ENCODE results near the gene PDE4B. TPM values are rescaled to one million over a fixed set of nuclear protein-coding genes. Genes with fewer than 3 reads are reported as not detected.
A peak's percentile ranks its signal among the peaks of the same experiment; 100 is the strongest.

The PDE4B gene
- total RNA-seq, 2 donors from 2014 or later = 4.3 to 18.0 TPM

DNA sequence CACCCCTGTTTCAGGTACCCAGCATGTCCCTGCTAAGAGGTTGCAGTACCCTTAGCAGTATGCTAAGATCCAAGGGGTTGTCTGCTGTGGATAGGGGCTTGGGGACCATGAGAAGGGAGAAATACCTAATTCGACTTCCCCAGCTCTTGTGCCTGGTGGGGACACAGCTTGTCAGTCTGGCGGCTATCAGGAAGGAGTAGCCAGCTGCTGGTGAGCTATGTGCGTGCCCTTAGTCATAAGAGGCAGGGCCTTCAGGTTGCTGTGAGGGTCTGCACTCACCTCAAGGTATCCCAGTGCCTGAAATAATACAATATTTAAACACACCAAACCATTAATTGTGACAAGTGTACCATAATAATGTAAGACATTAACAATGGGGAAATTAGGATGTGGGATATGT, 536.2 kb downstream of the PDE4B start:
- Histone ChIP-seq H3K9me3 (ENCODE audit: control insufficient read depth, low read length) (no peaks in the 10 kb centered on the region), H3K9ac (ENCODE audit: extremely low read depth, low read length, poor library complexity, severe bottlenecking) (no peak overlapping the region), H3K4me1 (ENCODE audit: control insufficient read depth, insufficient read depth, low read length) (peaks cover 11% of the 10 kb centered on the region), H3K27me3 (ENCODE audit: control insufficient read depth, insufficient read depth, low read length, poor library complexity, severe bottlenecking) (no peaks in the 10 kb centered on the region), H3K4me3 (ENCODE audit: low read length) (no peak overlapping the region), H3K36me3 (ENCODE audit: control insufficient read depth, insufficient read depth, low read length) (no peaks in the 10 kb centered on the region), H3K27ac (ENCODE audit: low read depth, low read length) (no peak overlapping the region)
- Mint-ChIP-seq H3K4me3 (no peak overlapping the region), H3K4me1 (peaks cover 25% of the 10 kb centered on the region), H3K27ac (no peak overlapping the region), H3K27me3 (ENCODE audit: insufficient read depth) (no peaks in the 10 kb centered on the region), H3K36me3 (ENCODE audit: low read depth) (no peaks in the 10 kb centered on the region), H3K9me3 (no peaks in the 10 kb centered on the region)
- TF ChIP-seq, protein P1, sequence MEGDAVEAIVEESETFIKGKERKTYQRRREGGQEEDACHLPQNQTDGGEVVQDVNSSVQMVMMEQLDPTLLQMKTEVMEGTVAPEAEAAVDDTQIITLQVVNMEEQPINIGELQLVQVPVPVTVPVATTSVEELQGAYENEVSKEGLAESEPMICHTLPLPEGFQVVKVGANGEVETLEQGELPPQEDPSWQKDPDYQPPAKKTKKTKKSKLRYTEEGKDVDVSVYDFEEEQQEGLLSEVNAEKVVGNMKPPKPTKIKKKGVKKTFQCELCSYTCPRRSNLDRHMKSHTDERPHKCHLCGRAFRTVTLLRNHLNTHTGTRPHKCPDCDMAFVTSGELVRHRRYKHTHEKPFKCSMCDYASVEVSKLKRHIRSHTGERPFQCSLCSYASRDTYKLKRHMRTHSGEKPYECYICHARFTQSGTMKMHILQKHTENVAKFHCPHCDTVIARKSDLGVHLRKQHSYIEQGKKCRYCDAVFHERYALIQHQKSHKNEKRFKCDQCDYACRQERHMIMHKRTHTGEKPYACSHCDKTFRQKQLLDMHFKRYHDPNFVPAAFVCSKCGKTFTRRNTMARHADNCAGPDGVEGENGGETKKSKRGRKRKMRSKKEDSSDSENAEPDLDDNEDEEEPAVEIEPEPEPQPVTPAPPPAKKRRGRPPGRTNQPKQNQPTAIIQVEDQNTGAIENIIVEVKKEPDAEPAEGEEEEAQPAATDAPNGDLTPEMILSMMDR (conservative IDR thresholded peaks at IDR 0.05) = no peak
- no peak for DNase-seq
- 90 to 93% methylated on average over 2 to 3 of the region's 3 CpGs for WGBS, 2 experiments (ENCODE audit: insufficient coverage in 1 of 2, insufficient read length in 1 of 2)

DNA sequence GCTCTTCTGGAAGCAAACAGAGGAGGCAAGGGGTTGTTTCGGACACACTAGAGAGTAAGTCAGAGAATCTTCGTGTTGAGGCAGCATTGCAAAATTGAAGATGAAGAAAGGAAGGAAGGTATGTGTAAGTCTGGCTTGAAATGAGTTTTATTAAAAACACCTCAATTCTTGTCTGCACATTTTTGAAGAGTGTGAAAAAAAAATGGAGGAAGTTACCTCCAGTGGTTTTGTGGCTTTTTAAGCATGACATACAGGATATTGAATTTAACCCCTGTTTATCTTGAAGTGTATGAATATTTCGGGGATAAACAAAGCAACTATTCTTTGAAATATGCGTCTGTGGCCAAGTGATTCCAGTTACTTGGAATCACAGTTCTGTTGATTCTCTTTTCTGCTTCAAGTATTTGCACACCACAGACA, 538.0 kb downstream of the PDE4B start:
- 87 to 94% methylated on average over 3 to 4 of the region's 4 CpGs for WGBS, 2 experiments (ENCODE audit: insufficient coverage in 1 of 2, insufficient read length in 1 of 2)
- H3K36me3 ChIP-seq (ENCODE audit: control insufficient read depth, insufficient read depth, low read length) = no peaks in the 10 kb centered on the region
- Mint-ChIP-seq H3K36me3 (ENCODE audit: low read depth) (no peaks in the 10 kb centered on the region), H3K27me3 (ENCODE audit: insufficient read depth) (no peaks in the 10 kb centered on the region), H3K27ac (no peak overlapping the region), H3K4me1 (peaks cover 35% of the 10 kb centered on the region), H3K4me3 (no peak overlapping the region), H3K9me3 (no peaks in the 10 kb centered on the region)
- no peak overlapping the region for H3K4me3 ChIP-seq (ENCODE audit: low read length)
- TF ChIP-seq, protein P1 (conservative IDR thresholded peaks at IDR 0.05) = no peak
- no peak overlapping the region for H3K9ac ChIP-seq (ENCODE audit: extremely low read depth, low read length, poor library complexity, severe bottlenecking)
- no peak for DNase-seq
- H3K27me3 ChIP-seq (ENCODE audit: control insufficient read depth, insufficient read depth, low read length, poor library complexity, severe bottlenecking) = no peaks in the 10 kb centered on the region
- no peaks in the 10 kb centered on the region for H3K9me3 ChIP-seq (ENCODE audit: control insufficient read depth, low read length)
- H3K4me1 ChIP-seq (ENCODE audit: control insufficient read depth, insufficient read depth, low read length) = peaks cover 11% of the 10 kb centered on the region
- no peak overlapping the region for H3K27ac ChIP-seq (ENCODE audit: low read depth, low read length)

DNA sequence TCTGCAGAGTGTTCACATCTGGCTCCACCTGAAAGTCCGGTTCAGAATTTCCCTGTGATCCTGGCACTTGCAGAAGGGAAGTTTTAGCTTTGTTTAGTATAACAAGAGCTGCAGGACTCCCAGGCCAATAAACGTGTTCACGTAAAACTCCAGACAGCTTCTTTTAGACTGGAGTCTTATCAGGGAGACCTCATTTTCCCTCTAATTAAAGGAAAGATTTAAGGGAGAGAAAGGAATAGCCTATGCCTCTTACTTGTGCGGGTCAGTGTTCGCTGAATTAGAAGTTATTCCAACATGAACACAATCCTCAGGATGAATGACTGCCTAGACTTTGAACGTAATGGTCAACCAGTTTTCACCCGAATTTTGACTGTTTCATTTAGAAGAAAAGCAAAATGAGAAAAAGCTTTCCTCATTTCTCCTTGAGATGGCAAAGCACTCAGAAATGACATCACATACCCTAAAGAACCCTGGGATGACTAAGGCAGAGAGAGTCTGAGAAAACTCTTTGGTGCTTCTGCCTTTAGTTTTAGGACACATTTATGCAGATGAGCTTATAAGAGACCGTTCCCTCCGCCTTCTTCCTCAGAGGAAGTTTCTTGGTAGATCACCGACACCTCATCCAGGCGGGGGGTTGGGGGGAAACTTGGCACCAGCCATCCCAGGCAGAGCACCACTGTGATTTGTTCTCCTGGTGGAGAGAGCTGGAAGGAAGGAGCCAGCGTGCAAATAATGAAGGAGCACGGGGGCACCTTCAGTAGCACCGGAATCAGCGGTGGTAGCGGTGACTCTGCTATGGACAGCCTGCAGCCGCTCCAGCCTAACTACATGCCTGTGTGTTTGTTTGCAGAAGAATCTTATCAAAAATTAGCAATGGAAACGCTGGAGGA, 539.2 kb downstream of the PDE4B start:
- Histone ChIP-seq H3K36me3 (ENCODE audit: control insufficient read depth, insufficient read depth, low read length) (no peaks in the 10 kb centered on the region), H3K4me3 (ENCODE audit: low read length) (peak overlapping the region; percentile 81), H3K4me1 (ENCODE audit: control insufficient read depth, insufficient read depth, low read length) (peaks cover 11% of the 10 kb centered on the region), H3K27me3 (ENCODE audit: control insufficient read depth, insufficient read depth, low read length, poor library complexity, severe bottlenecking) (no peaks in the 10 kb centered on the region), H3K9me3 (ENCODE audit: control insufficient read depth, low read length) (no peaks in the 10 kb centered on the region), H3K9ac (ENCODE audit: extremely low read depth, low read length, poor library complexity, severe bottlenecking) (peak overlapping the region; percentile 7), H3K27ac (ENCODE audit: low read depth, low read length) (peak overlapping the region; percentile 82)
- Mint-ChIP-seq H3K27ac (peak overlapping the region; percentile 77), H3K27me3 (ENCODE audit: insufficient read depth) (no peaks in the 10 kb centered on the region), H3K9me3 (no peaks in the 10 kb centered on the region), H3K4me3 (peak overlapping the region; percentile 74), H3K4me1 (peaks cover 47% of the 10 kb centered on the region), H3K36me3 (ENCODE audit: low read depth) (no peaks in the 10 kb centered on the region)
- 11 to 27% methylated on average over 13 to 18 of the region's 18 CpGs for WGBS, 2 experiments (ENCODE audit: insufficient coverage in 1 of 2, insufficient read length in 1 of 2)
- DNase-seq = peak; percentile 89
- TF ChIP-seq, protein P1 (conservative IDR thresholded peaks at IDR 0.05) = peak; percentile 63

All from endodermal cell (in vitro differentiated cells).